Astrocyte (in vitro differentiated cells and primary cell): ENCODE data around the gene CNOT1.

Experiments used
- CTCF ChIP-seq: IDR thresholded peaks from 2 replicates; pipeline ENCODE4 v1.5.1; 2011; ENCODE audit warnings: low read depth, mild to moderate bottlenecking, inconsistent platforms, low read length, moderate library complexity; ENCODE audit not compliant: insufficient read depth
- EZH2 ChIP-seq: IDR thresholded peaks from 2 replicates; pipeline ENCODE4 v1.6.1; 2012; ENCODE audit warnings: mild to moderate bottlenecking, low read length, inconsistent platforms; ENCODE audit not compliant: insufficient read depth

GRCh38 chr16:58518083-58518979, 111.3 kb downstream of the CNOT1 start:
- TF ChIP-seq CTCF (no peak), EZH2 (no peak)
